C4-2B (cell line): Measurements from ENCODE around the gene CLMP.

Experiments
- CTCF ChIP-seq: fragments of 450-650 bp; conservative IDR thresholded peaks from 2 replicates; pipeline ENCODE4 v1.5.1; 2017; ENCODE audit warnings: mild to moderate bottlenecking
- ZFX ChIP-seq: fragments of 450-650 bp; IDR thresholded peaks from 2 replicates; pipeline ENCODE4 v1.6.1; 2017

- TF ChIP-seq CTCF (no peak), ZFX (no peak)
Observed at GRCh38 chr11:123110397-123110796, 84.7 kb downstream of the CLMP start.
